ENCODE results near the gene RTP3. TPM values are rescaled to one million over a fixed set of nuclear protein-coding genes. Genes with fewer than 3 reads are reported as not detected.

RTP3 gene
- total RNA-seq, 1 donor from 2014 or later = not detected

GRCh38 chr3:46549408-46549904 lies 51.7 kb downstream of the RTP3 start:
- Mint-ChIP-seq H3K27me3 (no peaks in the 10 kb centered on the region), H3K27ac (no peak overlapping the region), H3K36me3 (ENCODE audit: insufficient read depth) (peaks cover 1% of the 10 kb centered on the region), H3K4me1 (ENCODE audit: low read depth) (peaks cover 3% of the 10 kb centered on the region), H3K9me3 (ENCODE audit: low read depth) (peaks cover 7% of the 10 kb centered on the region), H3K4me3 (ENCODE audit: low read depth) (no peak overlapping the region)
- no peak for DNase-seq (ENCODE audit: low spot score, unreplicated experiment)
- TF ChIP-seq CTCF (IDR thresholded peaks at IDR 0.05; ENCODE audit: unreplicated experiment) = no peak

GRCh38 chr3:46549989-46550388 lies 52.2 kb downstream of the RTP3 start:
- Mint-ChIP-seq H3K4me1 (ENCODE audit: low read depth) (peaks cover 3% of the 10 kb centered on the region), H3K27ac (no peak overlapping the region), H3K36me3 (ENCODE audit: insufficient read depth) (peaks cover 1% of the 10 kb centered on the region), H3K9me3 (ENCODE audit: low read depth) (peaks cover 7% of the 10 kb centered on the region), H3K27me3 (no peaks in the 10 kb centered on the region), H3K4me3 (ENCODE audit: low read depth) (no peak overlapping the region)
- no peak for TF ChIP-seq CTCF (IDR thresholded peaks at IDR 0.05; ENCODE audit: unreplicated experiment)
- no peak for DNase-seq (ENCODE audit: low spot score, unreplicated experiment)

Other genes with a start within 250 kb of the RTP3 start
- gene CCR2, start 143.9 kb upstream of the RTP3 start, total RNA-seq = not detected in 2 replicates
- not detected in 2 replicates for gene CCR5, start 127.0 kb upstream of the RTP3 start, total RNA-seq
- gene CCRL2, start 90.7 kb upstream of the RTP3 start, total RNA-seq = not detected in 2 replicates
- 0.33 and 0.53 TPM in 2 replicates for gene LTF, start 33.1 kb upstream of the RTP3 start, total RNA-seq
- not detected in 2 replicates for gene LRRC2, start 68.3 kb downstream of the RTP3 start, total RNA-seq
- gene FAM240A, start 114.5 kb downstream of the RTP3 start, total RNA-seq = not detected in 2 replicates
- gene ALS2CL, start 195.7 kb downstream of the RTP3 start, total RNA-seq = 3.5 and 3.7 TPM in 2 replicates
- gene TMIE, start 203.4 kb downstream of the RTP3 start, total RNA-seq = 0.50 and 0.53 TPM in 2 replicates
- 1.9 TPM in 2 replicates for gene PRSS50, start 219.9 kb downstream of the RTP3 start, total RNA-seq

Data from progenitor cell of endocrine pancreas (in vitro differentiated cells).